Activated CD4-positive, alpha-beta T cell treated with anti-CD3 and anti-CD28 coated beads, Interleukin-2, Interleukin-6, amounts not matched to agents 100 ng/mL and 50 ng/mL, durations not matched to agents 16 hours and 8 hours (primary cell): ENCODE results near the gene DNAJB13.
A peak's percentile ranks its signal among the peaks of the same experiment; 100 is the strongest.

ENCODE experiments used
- DNase-seq: peaks from one replicate; pipeline ENCODE4 v3.0.0-alpha.2; 2020

DNAJB13 gene

GRCh38 chr11:74001822-74002286 is 51.0 kb downstream of the DNAJB13 start:
- DNase-seq, result no peak

GRCh38 chr11:74002832-74003231 is 52.0 kb downstream of the DNAJB13 start:
- DNase-seq, result no peak

GRCh38 chr11:74004046-74004695 is 53.3 kb downstream of the DNAJB13 start:
- DNase-seq, result no peak

GRCh38 chr11:74004759-74005615 is 54.2 kb downstream of the DNAJB13 start:
- peak; percentile 89 for DNase-seq

- no peak for DNase-seq
Measured at GRCh38 chr11:74005721-74006517, 55.1 kb downstream of the DNAJB13 start.

GRCh38 chr11:74006743-74007304 is 56.0 kb downstream of the DNAJB13 start:
- no peak for DNase-seq

GRCh38 chr11:74007691-74008372 is 57.0 kb downstream of the DNAJB13 start:
- DNase-seq, result no peak

GRCh38 chr11:74008373-74009229 is 57.8 kb downstream of the DNAJB13 start, which contains the start of gene UCP3:
Gene UCP3, minus strand, starts transcription at chr11:74009085. Its CDS starts 2,043 bp downstream, at chr11:74007042.
- DNase-seq, result no peak

GRCh38 chr11:74009230-74009547 is 58.4 kb downstream of the DNAJB13 start:
- no peak for DNase-seq

- no peak for DNase-seq
Measured at GRCh38 chr11:74009675-74010305, 59.0 kb downstream of the DNAJB13 start.

- no peak for DNase-seq
Measured at GRCh38 chr11:74010306-74011300, 59.8 kb downstream of the DNAJB13 start.

- DNase-seq, result peak; percentile 87
Measured at GRCh38 chr11:74011360-74012073, 60.7 kb downstream of the DNAJB13 start.

- DNase-seq, result no peak
Measured at GRCh38 chr11:74012074-74012809, 61.4 kb downstream of the DNAJB13 start.

- DNase-seq, result no peak
Measured at GRCh38 chr11:74013141-74013540, 62.3 kb downstream of the DNAJB13 start.

- no peak for DNase-seq
Measured at GRCh38 chr11:74014880-74015279, 64.1 kb downstream of the DNAJB13 start.

- DNase-seq, result peak; percentile 43
Measured at GRCh38 chr11:74015919-74016684, 65.3 kb downstream of the DNAJB13 start.

- DNase-seq, result no peak
Measured at GRCh38 chr11:74017631-74018030, 66.8 kb downstream of the DNAJB13 start.
